Pancreas (tissue), 10 donors: ENCODE measurements around the gene ERMAP. TPM values are rescaled to one million over a fixed set of nuclear protein-coding genes. Genes with fewer than 3 reads are reported as not detected.

ENCODE experiments used
- ATAC-seq, 4 donors: fragments of 200-7000 bp; cut with Tn5 transposase; one replicate each; pipeline versions ENCODE4 v1.8.0 to v1.9.1; 2020; ENCODE audit warnings: mild to moderate bottlenecking in 4 of 4, moderate library complexity in 4 of 4
- DNase-seq, 6 donors: peaks; one replicate each; pipeline ENCODE4 v3.0.0-alpha.2; 2020
- FAIRE-seq: peaks from 2 replicates; lab custom pipeline; 2012; peaks lifted over from hg19 to GRCh38; lab: Jason Lieb, UNC
- H3K27ac ChIP-seq, 4 donors: fragments of 200-600 bp; sonication (generic); 1 replicate in 3 of 4; 2 replicates in 1 of 4; pipeline versions ENCODE4 v1.5.0 to v1.8.0; 2020
- H3K27me3 ChIP-seq, 4 donors: fragments of 200-600 bp; one replicate each; pipeline ENCODE4 v1.8.0; 2021
- H3K36me3 ChIP-seq, 3 donors: fragments of 200-600 bp; sonication (generic) in 1 of 3; one replicate each; pipeline versions ENCODE4 v1.5.0 to v1.8.0; 2020 to 2021
- H3K4me1 ChIP-seq, 3 donors: fragments of 200-600 bp; one replicate each; pipeline ENCODE4 v1.8.0; 2021
- H3K4me3 ChIP-seq, 4 donors: fragments of 200-600 bp; sonication (generic) in 2 of 4; one replicate each; pipeline versions ENCODE4 v1.5.0 to v1.8.0; 2020 to 2021
- H3K9me3 ChIP-seq, 4 donors: fragments of 200-600 bp; one replicate each; pipeline ENCODE4 v1.8.0; 2021
- WGBS, 2 donors: extraction: QIAGEN DNeasy Blood & Tissue Kit; methylation state at CpG; one replicate each; pipeline ENCODE4 v1.1.7; 2013; 5-methylcytosine and 5-hydroxymethylcytosine counted together
- intact Hi-C, 3 donors: fragments of 100-400 bp; cut with DNase I; formaldehyde crosslinking; loops; one replicate each; pipeline versions ENCODE4 v1.11.1 to v1.14.2; 2022
- polyA plus RNA-seq, 2 donors: library from polyadenylated mRNA; stranded (reverse); fragments of 200-250 nt; gene quantifications; one replicate each; pipeline ENCODE4 v1.2.3, GENCODE V29; 2013
- total RNA-seq, 6 donors: library from RNA; stranded (reverse); fragmentation: NEBNext Ultra II Directional in 4 of 6; extraction: Animal tissue kit (Norgen Biotek cat#: 25700) in 4 of 6; gene quantifications; one replicate each; pipeline versions ENCODE4 v1.2.1 to v1.2.4, GENCODE V29; 2021 to 2023
- TF ChIP-seq, protein P1 (sequence below), 4 donors: fragments of 200-600 bp; sonication (generic) in 3 of 4; IDR thresholded peaks; one replicate each; pipeline versions ENCODE4 v1.5.0 to v1.8.0; 2021; ENCODE audit warnings: antibody characterized with exemption in 4 of 4
- donor health status: healthy with polysubstance abuse.
- donor health status: DM: no; HTN: no; CAD: no; lungs with moderate emphysema.
- donor health status: DM: no; HTN: no; CAD: no.
- donor health status: control.
- donor health status: control.
- donor health status: Bipolar disorder and iron deficiency.
- donor health status: DM: yes; HTN: yes; CAD: no.
- donor health status: DM: no; HTN: no; CAD: no.
- donor health status: DM: no; HTN: no; CAD: no.
- donor health status: DM: yes; HTN: yes; CAD: no.

ERMAP gene
- total and polyA plus RNA-seq, 8 donors = 4.8 to 11.2 (median 8.5) TPM

DNA sequence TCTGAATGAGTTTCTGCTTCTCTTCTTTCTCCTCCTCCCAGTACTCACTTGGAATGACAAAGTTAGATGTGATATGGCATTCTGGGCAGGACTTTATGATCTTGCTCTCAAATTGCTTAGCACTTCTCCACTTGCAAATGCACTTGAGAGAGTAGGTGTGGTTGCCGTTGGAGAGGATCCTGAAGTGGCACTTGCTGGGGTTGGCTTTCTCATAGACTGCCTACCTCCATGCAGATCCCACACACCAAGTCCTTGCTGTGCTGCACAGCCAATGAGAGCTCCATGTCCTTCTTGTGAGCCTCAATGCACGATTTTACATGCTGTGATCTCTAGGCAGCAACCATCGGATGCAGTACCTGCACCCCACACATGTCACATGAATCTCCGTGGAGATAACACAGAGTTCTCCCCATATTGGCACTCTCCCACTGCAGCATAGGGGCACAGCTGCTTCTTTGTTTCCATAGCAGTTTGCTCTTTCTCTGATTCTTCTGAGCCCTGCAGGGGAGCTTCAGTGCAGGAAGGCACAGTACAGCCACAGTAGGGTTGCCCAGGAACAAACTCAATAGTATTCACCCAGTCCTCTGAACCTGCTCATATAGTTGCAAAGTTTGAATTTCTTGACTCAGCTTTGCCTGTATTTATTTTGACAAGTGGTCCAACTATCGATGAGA, 74.7 kb downstream of the ERMAP start:
- intact Hi-C loops = no loop called here
- ATAC-seq (no peak), DNase-seq (no peak), FAIRE-seq (no peak)
- H3K36me3 ChIP-seq = no peaks in the 10 kb centered on the region
- 39 to 47% methylated on average over 5 of the region's 5 CpGs for WGBS, 2 donors
- no peak overlapping the region for H3K27ac ChIP-seq
- H3K9me3 ChIP-seq = no peaks in the 10 kb centered on the region
- no peaks in the 10 kb centered on the region for H3K27me3 ChIP-seq
- H3K4me1 ChIP-seq = no peaks in the 10 kb centered on the region
- no peak overlapping the region for H3K4me3 ChIP-seq
- TF ChIP-seq, protein P1, sequence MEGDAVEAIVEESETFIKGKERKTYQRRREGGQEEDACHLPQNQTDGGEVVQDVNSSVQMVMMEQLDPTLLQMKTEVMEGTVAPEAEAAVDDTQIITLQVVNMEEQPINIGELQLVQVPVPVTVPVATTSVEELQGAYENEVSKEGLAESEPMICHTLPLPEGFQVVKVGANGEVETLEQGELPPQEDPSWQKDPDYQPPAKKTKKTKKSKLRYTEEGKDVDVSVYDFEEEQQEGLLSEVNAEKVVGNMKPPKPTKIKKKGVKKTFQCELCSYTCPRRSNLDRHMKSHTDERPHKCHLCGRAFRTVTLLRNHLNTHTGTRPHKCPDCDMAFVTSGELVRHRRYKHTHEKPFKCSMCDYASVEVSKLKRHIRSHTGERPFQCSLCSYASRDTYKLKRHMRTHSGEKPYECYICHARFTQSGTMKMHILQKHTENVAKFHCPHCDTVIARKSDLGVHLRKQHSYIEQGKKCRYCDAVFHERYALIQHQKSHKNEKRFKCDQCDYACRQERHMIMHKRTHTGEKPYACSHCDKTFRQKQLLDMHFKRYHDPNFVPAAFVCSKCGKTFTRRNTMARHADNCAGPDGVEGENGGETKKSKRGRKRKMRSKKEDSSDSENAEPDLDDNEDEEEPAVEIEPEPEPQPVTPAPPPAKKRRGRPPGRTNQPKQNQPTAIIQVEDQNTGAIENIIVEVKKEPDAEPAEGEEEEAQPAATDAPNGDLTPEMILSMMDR (IDR thresholded peaks at IDR 0.05) = no peak

Other genes with a start within 250 kb of the ERMAP start
- 10 to 100 TPM in 3 of 6 donors, 1 to 10 TPM in 3; 7.6 to 12.1 (median 9.1) TPM for gene PPIH, start 158.7 kb upstream of the ERMAP start, total RNA-seq
- gene PPIH, start 158.7 kb upstream of the ERMAP start, polyA plus RNA-seq = 10 to 100 TPM; 13.4 to 22.4 TPM
- gene YBX1, start 134.7 kb upstream of the ERMAP start, total RNA-seq = 100 to 1,000 TPM in 5 of 6 donors, 10 to 100 TPM in 1; 97.4 to 240 (median 207) TPM
- 100 to 1,000 TPM; 164 to 193 TPM for gene YBX1, start 134.7 kb upstream of the ERMAP start, polyA plus RNA-seq
- gene CLDN19, start 76.9 kb upstream of the ERMAP start, total RNA-seq = not detected
- gene CLDN19, start 76.9 kb upstream of the ERMAP start, polyA plus RNA-seq = under 1 TPM in 1 of 2 donors, not detected in 1; 0.04 TPM
- gene P3H1, start 50.1 kb upstream of the ERMAP start, total RNA-seq = 10 to 100 TPM in 4 of 6 donors, 1 to 10 TPM in 2; 6.8 to 26.2 (median 11.8) TPM
- gene P3H1, start 50.1 kb upstream of the ERMAP start, polyA plus RNA-seq = 10 to 100 TPM; 27.0 to 37.0 TPM
- gene C1orf50, start 49.9 kb upstream of the ERMAP start, total RNA-seq = 1 to 10 TPM; 1.6 to 3.5 (median 2.8) TPM
- gene C1orf50, start 49.9 kb upstream of the ERMAP start, polyA plus RNA-seq = 1 to 10 TPM; 2.4 to 2.5 TPM
- under 1 TPM in 3 of 6 donors, not detected in 3; 0.18 to 0.35 (median 0.23) TPM for gene TMEM269, start 32.1 kb upstream of the ERMAP start, total RNA-seq
- gene TMEM269, start 32.1 kb upstream of the ERMAP start, polyA plus RNA-seq = under 1 TPM in 1 of 2 donors, not detected in 1; 0.04 TPM
- 1 to 10 TPM; 3.2 to 9.7 (median 5.1) TPM for gene SVBP, start 275 bp downstream of the ERMAP start, total RNA-seq
- 10 to 100 TPM; 12.3 to 25.5 TPM for gene SVBP, start 275 bp downstream of the ERMAP start, polyA plus RNA-seq
- gene ZNF691, start 29.5 kb downstream of the ERMAP start, total RNA-seq = 1 to 10 TPM; 2.9 to 6.5 (median 4.4) TPM
- gene ZNF691, start 29.5 kb downstream of the ERMAP start, polyA plus RNA-seq = 10 to 100 TPM in 1 of 2 donors, 1 to 10 TPM in 1; 7.8 to 11.0 TPM
- 10 to 100 TPM in 1 of 6 donors, 1 to 10 TPM in 5; 1.6 to 10.9 (median 6.8) TPM for gene SLC2A1, start 141.7 kb downstream of the ERMAP start, total RNA-seq
- gene SLC2A1, start 141.7 kb downstream of the ERMAP start, polyA plus RNA-seq = 1 to 10 TPM; 3.0 to 9.2 TPM